GM15510 (cell line): ENCODE data around the gene SLF1.

Source experiments
- POLR2A ChIP-seq: IDR thresholded peaks from 3 replicates; pipeline ENCODE4 v1.6.1; 2011; ENCODE audit warnings: borderline replicate concordance; ENCODE audit not compliant: insufficient read length; ENCODE audit errors: extremely low read depth

Gene SLF1

GRCh38 chr5:94640176-94640575, 21.7 kb downstream of the SLF1 start:
- TF ChIP-seq POLR2A = no peak

- no peak for TF ChIP-seq POLR2A
Observed at GRCh38 chr5:94645053-94645452, 26.6 kb downstream of the SLF1 start.

- no peak for TF ChIP-seq POLR2A
Observed at GRCh38 chr5:94646758-94647157, 28.3 kb downstream of the SLF1 start.

- TF ChIP-seq POLR2A = no peak
Observed at GRCh38 chr5:94649874-94650273, 31.4 kb downstream of the SLF1 start.

- TF ChIP-seq POLR2A = no peak
Observed at GRCh38 chr5:94658272-94658671, 39.8 kb downstream of the SLF1 start.

- TF ChIP-seq POLR2A = no peak
Observed at GRCh38 chr5:94660506-94660905, 42.0 kb downstream of the SLF1 start.

- TF ChIP-seq POLR2A = no peak
Observed at GRCh38 chr5:94661086-94661485, 42.6 kb downstream of the SLF1 start.

GRCh38 chr5:94667937-94668336, 49.5 kb downstream of the SLF1 start:
- no peak for TF ChIP-seq POLR2A

- TF ChIP-seq POLR2A = no peak
Observed at GRCh38 chr5:94670726-94671125, 52.3 kb downstream of the SLF1 start.

- TF ChIP-seq POLR2A = no peak
Observed at GRCh38 chr5:94672746-94673145, 54.3 kb downstream of the SLF1 start.

GRCh38 chr5:94674490-94675382, 56.3 kb downstream of the SLF1 start:
- TF ChIP-seq POLR2A = no peak

- no peak for TF ChIP-seq POLR2A
Observed at GRCh38 chr5:94675965-94676618, 57.6 kb downstream of the SLF1 start.

GRCh38 chr5:94682814-94683520, 64.5 kb downstream of the SLF1 start:
- no peak for TF ChIP-seq POLR2A

GRCh38 chr5:94689908-94690307, 71.4 kb downstream of the SLF1 start:
- no peak for TF ChIP-seq POLR2A

GRCh38 chr5:94690778-94691177, 72.3 kb downstream of the SLF1 start:
- TF ChIP-seq POLR2A = no peak

GRCh38 chr5:94691291-94691690, 72.8 kb downstream of the SLF1 start:
- TF ChIP-seq POLR2A = no peak

GRCh38 chr5:94691949-94692348, 73.5 kb downstream of the SLF1 start:
- no peak for TF ChIP-seq POLR2A
